Astrocyte (in vitro differentiated cells and primary cell): ENCODE data around the gene NSUN7. TPM values are rescaled to one million over a fixed set of nuclear protein-coding genes. Genes with fewer than 3 reads are reported as not detected.

Experiments
- DNase-seq: peaks from one replicate; pipeline ENCODE4 v3.0.0-alpha.2; 2010; ENCODE audit warnings: low read depth
- FAIRE-seq: peaks from 2 replicates; lab custom pipeline; 2011; peaks lifted over from hg19 to GRCh38; lab: Jason Lieb, UNC
- H2AFZ ChIP-seq: 2 replicates; pipeline ENCODE4 v1.6.0; 2012; ENCODE audit warnings: low read depth, low read length, inconsistent platforms
- H3K27ac ChIP-seq: 2 replicates; pipeline ENCODE4 v1.5.1; 2011; ENCODE audit warnings: low read depth, low read length, inconsistent platforms
- H3K27me3 ChIP-seq: 2 replicates; pipeline ENCODE4 v1.6.0; 2011; ENCODE audit warnings: low read length, inconsistent platforms; ENCODE audit not compliant: insufficient read depth
- H3K36me3 ChIP-seq: 2 replicates; pipeline ENCODE4 v1.5.1; 2011; ENCODE audit warnings: low read length, inconsistent platforms; ENCODE audit not compliant: insufficient read depth
- H3K4me1 ChIP-seq: 2 replicates; pipeline ENCODE4 v1.5.1; 2011; ENCODE audit warnings: low read length, inconsistent platforms; ENCODE audit not compliant: insufficient read depth
- H3K4me2 ChIP-seq: 2 replicates; pipeline ENCODE4 v1.6.0; 2012; ENCODE audit warnings: low read length, inconsistent platforms
- H3K4me3 ChIP-seq: 2 replicates; pipeline ENCODE4 v1.5.1; 2011; ENCODE audit warnings: low read depth, mild to moderate bottlenecking, low read length, inconsistent platforms; ENCODE audit not compliant: insufficient read depth
- H3K79me2 ChIP-seq: 2 replicates; pipeline ENCODE4 v1.6.0; 2012; ENCODE audit warnings: mild to moderate bottlenecking, low read length, inconsistent platforms; ENCODE audit not compliant: insufficient read depth
- H3K9ac ChIP-seq: 2 replicates; pipeline ENCODE4 v1.6.0; 2012; ENCODE audit warnings: mild to moderate bottlenecking, low read length, inconsistent platforms
- H3K9me3 ChIP-seq: 2 replicates; pipeline ENCODE4 v1.5.1; 2012; ENCODE audit warnings: low read depth, mild to moderate bottlenecking, low read length, inconsistent platforms; ENCODE audit not compliant: insufficient read depth
- H4K20me1 ChIP-seq: 2 replicates; pipeline ENCODE4 v1.6.0; 2012; ENCODE audit warnings: low read length, inconsistent platforms; ENCODE audit not compliant: insufficient read depth
- H3K27ac Mint-ChIP-seq: one replicate; pipeline ENCODE4 v1.8.0; 2021; ENCODE audit warnings: mild to moderate bottlenecking, mixed read lengths; ENCODE audit not compliant: unreplicated experiment
- H3K27me3 Mint-ChIP-seq: one replicate; pipeline ENCODE4 v1.8.0; 2021; ENCODE audit warnings: low read depth, mixed read lengths; ENCODE audit not compliant: unreplicated experiment
- H3K36me3 Mint-ChIP-seq: one replicate; pipeline ENCODE4 v1.8.0; 2021; ENCODE audit warnings: low read depth, mixed read lengths; ENCODE audit not compliant: unreplicated experiment
- H3K4me1 Mint-ChIP-seq: one replicate; pipeline ENCODE4 v1.8.0; 2021; ENCODE audit warnings: low read depth, mixed read lengths; ENCODE audit not compliant: unreplicated experiment
- H3K4me3 Mint-ChIP-seq: one replicate; pipeline ENCODE4 v1.8.0; 2021; ENCODE audit warnings: mild to moderate bottlenecking, moderate library complexity, mixed read lengths; ENCODE audit not compliant: unreplicated experiment
- H3K9me3 Mint-ChIP-seq: one replicate; pipeline ENCODE4 v1.8.0; 2021; ENCODE audit warnings: mild to moderate bottlenecking, mixed read lengths; ENCODE audit not compliant: unreplicated experiment
- EZH2 ChIP-seq: IDR thresholded peaks from 2 replicates; pipeline ENCODE4 v1.6.1; 2012; ENCODE audit warnings: mild to moderate bottlenecking, low read length, inconsistent platforms; ENCODE audit not compliant: insufficient read depth
- total RNA-seq: library from RNA; stranded (reverse); gene quantifications from 2 replicates; pipeline ENCODE4 v1.2.1, GENCODE V29; 2021
- TF ChIP-seq, protein P1 (sequence below): IDR thresholded peaks from 2 replicates; pipeline ENCODE4 v1.5.1; 2011; ENCODE audit warnings: low read depth, mild to moderate bottlenecking, inconsistent platforms, low read length, moderate library complexity; ENCODE audit not compliant: insufficient read depth

The NSUN7 gene
- total RNA-seq, 1 donor from 2014 or later = 2.5 TPM

DNA sequence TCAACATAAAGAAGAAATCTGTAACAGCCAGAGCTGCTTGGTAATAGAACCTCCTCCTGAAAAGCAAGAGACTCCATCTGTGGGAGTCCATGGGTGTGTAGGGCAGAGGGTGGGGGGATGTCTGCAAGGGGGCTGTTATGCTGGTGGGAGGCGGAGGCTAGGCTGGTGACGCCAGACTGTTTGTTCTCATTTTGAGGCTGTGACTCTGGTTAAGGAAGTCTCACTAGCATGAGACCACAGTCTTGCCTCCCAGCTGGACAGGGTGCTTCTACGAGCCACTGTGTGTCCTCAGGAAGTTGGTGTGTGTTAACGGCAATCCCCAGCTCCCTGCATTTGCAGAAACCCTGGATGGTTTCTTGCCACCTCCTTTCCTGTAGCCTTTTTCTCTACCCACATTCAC is 79.8 kb downstream of the NSUN7 start:
- Histone ChIP-seq H3K27ac (no peak overlapping the region), H3K9me3 (no peaks in the 10 kb centered on the region), H4K20me1 (peaks cover 8% of the 10 kb centered on the region), H3K27me3 (no peaks in the 10 kb centered on the region), H3K4me1 (no peaks in the 10 kb centered on the region), H3K4me2 (no peak overlapping the region), H3K9ac (no peak overlapping the region), H2AFZ (no peak overlapping the region), H3K79me2 (no peaks in the 10 kb centered on the region), H3K36me3 (peaks cover 14% of the 10 kb centered on the region), H3K4me3 (no peak overlapping the region)
- H3K4me1 Mint-ChIP-seq = peaks cover 3% of the 10 kb centered on the region
- H3K27me3 Mint-ChIP-seq = no peaks in the 10 kb centered on the region
- no peak for DNase-seq
- H3K9me3 Mint-ChIP-seq = no peaks in the 10 kb centered on the region
- no peak overlapping the region for H3K27ac Mint-ChIP-seq
- H3K4me3 Mint-ChIP-seq = no peak overlapping the region
- no peak for FAIRE-seq
- no peak for TF ChIP-seq EZH2
- TF ChIP-seq, protein P1, sequence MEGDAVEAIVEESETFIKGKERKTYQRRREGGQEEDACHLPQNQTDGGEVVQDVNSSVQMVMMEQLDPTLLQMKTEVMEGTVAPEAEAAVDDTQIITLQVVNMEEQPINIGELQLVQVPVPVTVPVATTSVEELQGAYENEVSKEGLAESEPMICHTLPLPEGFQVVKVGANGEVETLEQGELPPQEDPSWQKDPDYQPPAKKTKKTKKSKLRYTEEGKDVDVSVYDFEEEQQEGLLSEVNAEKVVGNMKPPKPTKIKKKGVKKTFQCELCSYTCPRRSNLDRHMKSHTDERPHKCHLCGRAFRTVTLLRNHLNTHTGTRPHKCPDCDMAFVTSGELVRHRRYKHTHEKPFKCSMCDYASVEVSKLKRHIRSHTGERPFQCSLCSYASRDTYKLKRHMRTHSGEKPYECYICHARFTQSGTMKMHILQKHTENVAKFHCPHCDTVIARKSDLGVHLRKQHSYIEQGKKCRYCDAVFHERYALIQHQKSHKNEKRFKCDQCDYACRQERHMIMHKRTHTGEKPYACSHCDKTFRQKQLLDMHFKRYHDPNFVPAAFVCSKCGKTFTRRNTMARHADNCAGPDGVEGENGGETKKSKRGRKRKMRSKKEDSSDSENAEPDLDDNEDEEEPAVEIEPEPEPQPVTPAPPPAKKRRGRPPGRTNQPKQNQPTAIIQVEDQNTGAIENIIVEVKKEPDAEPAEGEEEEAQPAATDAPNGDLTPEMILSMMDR = no peak
- H3K36me3 Mint-ChIP-seq = peaks cover 49% of the 10 kb centered on the region

DNA sequence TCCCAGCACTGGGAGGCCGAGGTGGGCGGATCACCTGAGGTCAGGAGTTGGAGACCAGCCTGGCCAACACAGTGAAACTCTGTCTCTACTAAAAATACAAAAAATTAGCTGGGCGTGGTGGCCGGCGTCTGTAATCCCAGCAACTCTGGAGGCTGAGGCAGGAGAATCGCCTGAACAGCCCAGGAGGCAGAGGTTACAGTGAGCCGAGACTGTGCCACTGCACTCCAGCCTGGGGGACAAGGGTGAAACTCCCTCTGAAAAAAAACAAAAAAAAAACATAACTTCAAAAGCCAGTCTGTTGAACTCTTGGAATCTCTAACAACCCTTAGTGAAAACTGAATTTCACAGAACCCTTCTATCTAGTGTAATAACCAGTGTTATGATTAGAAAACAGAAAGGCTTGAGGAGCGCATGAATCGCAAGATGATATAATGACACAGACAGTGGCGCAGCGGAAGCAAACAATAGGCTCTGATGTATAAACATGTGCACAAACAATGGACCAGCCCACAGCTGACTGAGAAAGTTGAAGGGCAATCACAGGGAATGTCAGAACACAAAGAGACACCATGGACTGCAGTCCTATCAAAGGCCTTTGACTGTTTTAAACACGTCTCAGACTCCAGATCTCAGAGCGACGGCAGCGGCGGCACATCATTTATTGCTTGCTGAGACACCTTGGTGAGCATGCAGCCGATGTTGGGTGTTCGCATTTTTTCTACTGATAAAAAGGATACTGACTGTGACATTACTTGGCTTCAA is 81.6 kb downstream of the NSUN7 start:
- no peaks in the 10 kb centered on the region for H3K79me2 ChIP-seq
- no peak overlapping the region for H2AFZ ChIP-seq
- no peaks in the 10 kb centered on the region for H3K4me1 ChIP-seq
- no peaks in the 10 kb centered on the region for H3K9me3 ChIP-seq
- peaks cover 8% of the 10 kb centered on the region for H3K36me3 ChIP-seq
- Mint-ChIP-seq H3K27me3 (no peaks in the 10 kb centered on the region), H3K4me1 (peaks cover 3% of the 10 kb centered on the region), H3K9me3 (no peaks in the 10 kb centered on the region), H3K36me3 (peaks cover 51% of the 10 kb centered on the region), H3K4me3 (no peak overlapping the region), H3K27ac (no peak overlapping the region)
- H3K4me2 ChIP-seq = no peak overlapping the region
- peaks cover 8% of the 10 kb centered on the region for H4K20me1 ChIP-seq
- no peaks in the 10 kb centered on the region for H3K27me3 ChIP-seq
- FAIRE-seq (no peak), DNase-seq (no peak)
- no peak overlapping the region for H3K4me3 ChIP-seq
- TF ChIP-seq EZH2 = no peak
- TF ChIP-seq, protein P1 = no peak
- no peak overlapping the region for H3K9ac ChIP-seq
- H3K27ac ChIP-seq = no peak overlapping the region

DNA sequence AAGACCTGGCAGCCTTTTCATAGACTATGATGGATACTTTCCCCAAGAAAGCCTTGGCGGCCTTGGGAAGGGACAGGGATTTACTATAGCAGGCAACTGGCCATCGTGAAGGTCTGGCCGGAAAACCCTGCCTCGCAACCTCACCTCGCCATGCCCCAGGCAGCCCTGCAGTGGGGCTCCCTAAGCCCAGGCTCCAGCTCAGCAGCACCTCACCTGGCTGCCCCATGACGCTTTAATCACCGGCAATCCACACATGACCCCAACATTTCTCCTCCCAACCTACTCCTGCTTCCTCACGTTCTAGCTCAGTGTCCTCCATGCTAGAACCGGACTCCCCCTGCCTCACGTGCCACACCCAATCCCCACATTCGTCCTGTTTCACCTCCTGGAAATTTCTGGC is 82.4 kb downstream of the NSUN7 start:
- Histone ChIP-seq H3K4me1 (no peaks in the 10 kb centered on the region), H2AFZ (no peak overlapping the region), H3K79me2 (no peaks in the 10 kb centered on the region), H4K20me1 (peaks cover 8% of the 10 kb centered on the region), H3K27ac (no peak overlapping the region), H3K9ac (no peak overlapping the region), H3K9me3 (no peaks in the 10 kb centered on the region), H3K36me3 (peaks cover 8% of the 10 kb centered on the region), H3K4me2 (no peak overlapping the region), H3K27me3 (no peaks in the 10 kb centered on the region), H3K4me3 (no peak overlapping the region)
- no peaks in the 10 kb centered on the region for H3K9me3 Mint-ChIP-seq
- FAIRE-seq (no peak), DNase-seq (no peak)
- peaks cover 44% of the 10 kb centered on the region for H3K36me3 Mint-ChIP-seq
- H3K27me3 Mint-ChIP-seq = no peaks in the 10 kb centered on the region
- no peak overlapping the region for H3K4me3 Mint-ChIP-seq
- TF ChIP-seq, protein P1 = no peak
- no peak for TF ChIP-seq EZH2
- H3K4me1 Mint-ChIP-seq = peaks cover 3% of the 10 kb centered on the region
- H3K27ac Mint-ChIP-seq = no peak overlapping the region
